Right cardiac atrium (tissue), 5 donors: Measurements from ENCODE around the gene FOXP1. TPM values are rescaled to one million over a fixed set of nuclear protein-coding genes. Genes with fewer than 3 reads are reported as not detected.

Source experiments
- ATAC-seq, 2 donors: fragments of 200-7000 bp; cut with Tn5 transposase; one replicate each; pipeline versions ENCODE4 v1.8.0 to v1.9.1; 2020; ENCODE audit warnings: moderate library complexity in 2 of 2, mild to moderate bottlenecking in 1 of 2
- DNase-seq, 3 donors: peaks; one replicate each; pipeline ENCODE4 v3.0.0-alpha.2; 2020
- H3K27ac ChIP-seq: one replicate; pipeline ENCODE4 v1.5.1; 2013; ENCODE audit warnings: mild to moderate bottlenecking, low read length, control low read depth, moderate library complexity
- H3K27me3 ChIP-seq: one replicate; pipeline ENCODE4 v1.6.1; 2013; ENCODE audit not compliant: control insufficient read depth, insufficient read depth
- H3K4me1 ChIP-seq: one replicate; pipeline ENCODE4 v1.6.1; 2013; ENCODE audit warnings: low read length; ENCODE audit not compliant: control insufficient read depth, insufficient read depth
- H3K4me3 ChIP-seq: one replicate; pipeline ENCODE4 v1.5.1; 2013; ENCODE audit warnings: low read length, control low read depth
- H3K9me3 ChIP-seq: one replicate; pipeline ENCODE4 v1.6.1; 2013; ENCODE audit warnings: low read length; ENCODE audit not compliant: control insufficient read depth
- WGBS: extraction: QIAGEN DNeasy Blood & Tissue Kit; methylation state at CpG from one replicate; pipeline ENCODE4 v1.1.7; 2013; 5-methylcytosine and 5-hydroxymethylcytosine counted together
- intact Hi-C, 4 donors: fragments of 100-400 bp; cut with DNase I; formaldehyde crosslinking; loops; one replicate each; pipeline versions ENCODE4 v1.11.0 to v1.14.0; 2022 to 2023
- polyA plus RNA-seq: library from polyadenylated mRNA; stranded (reverse); fragments of 200-250 nt; gene quantifications from one replicate; pipeline ENCODE4 v1.2.3, GENCODE V29; 2013
- total RNA-seq, 4 donors: library from RNA; stranded (reverse); fragmentation: NEBNext Ultra II Directional; extraction: Animal tissue kit (Norgen Biotek cat#: 25700); gene quantifications; one replicate each; pipeline ENCODE4 v1.2.1, GENCODE V29; 2021
- donor health status: healthy with polysubstance abuse.
- donor health status: DM: no; HTN: yes; CAD: no.
- donor health status: DM: no; HTN: no; CAD: no.
- donor health status: DM: no; HTN: yes; CAD: no; lungs with severe emphysema.
- donor health status: DM: yes; HTN: yes; CAD: no.

The FOXP1 gene
- total and polyA plus RNA-seq, 5 donors, result 13.6 to 63.4 (median 57.4) TPM

- ATAC-seq (no peak), DNase-seq (no peak)
- Histone ChIP-seq H3K27me3 (no peaks in the 10 kb centered on the region), H3K4me3 (no peak overlapping the region), H3K4me1 (no peaks in the 10 kb centered on the region), H3K27ac (no peak overlapping the region), H3K9me3 (no peaks in the 10 kb centered on the region)
- 93% methylated on average over 2 of the region's 2 CpGs for WGBS
- intact Hi-C loops, result no loop called here
Measured at GRCh38 chr3:71484047-71484446, 99.5 kb downstream of the FOXP1 start.

DNA sequence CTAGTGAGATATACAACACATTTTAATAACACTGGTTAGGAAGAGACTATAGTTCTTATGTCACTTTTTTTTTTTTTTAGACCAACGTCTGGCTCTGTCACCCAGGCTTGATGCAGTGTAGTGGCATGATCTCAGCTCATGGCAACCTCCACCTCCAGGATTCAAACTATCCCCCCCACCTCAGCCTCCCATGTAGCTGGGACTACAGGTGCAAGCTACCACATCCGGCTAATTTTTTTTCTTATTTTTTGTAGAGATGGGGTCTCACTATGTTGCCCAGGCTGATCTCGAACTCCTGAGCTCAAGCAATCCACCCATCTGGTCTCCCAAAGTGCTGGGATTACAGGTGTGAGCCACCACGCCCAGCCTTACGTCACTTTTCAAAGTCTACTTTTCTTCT lies 100.8 kb downstream of the FOXP1 start:
- H3K9me3 ChIP-seq, result no peaks in the 10 kb centered on the region
- ATAC-seq (no peak), DNase-seq (no peak)
- WGBS, result 96% methylated on average over 5 of the region's 5 CpGs
- no peak overlapping the region for H3K4me3 ChIP-seq
- no peaks in the 10 kb centered on the region for H3K4me1 ChIP-seq
- intact Hi-C loops, result no loop called here
- no peak overlapping the region for H3K27ac ChIP-seq
- no peaks in the 10 kb centered on the region for H3K27me3 ChIP-seq

DNA sequence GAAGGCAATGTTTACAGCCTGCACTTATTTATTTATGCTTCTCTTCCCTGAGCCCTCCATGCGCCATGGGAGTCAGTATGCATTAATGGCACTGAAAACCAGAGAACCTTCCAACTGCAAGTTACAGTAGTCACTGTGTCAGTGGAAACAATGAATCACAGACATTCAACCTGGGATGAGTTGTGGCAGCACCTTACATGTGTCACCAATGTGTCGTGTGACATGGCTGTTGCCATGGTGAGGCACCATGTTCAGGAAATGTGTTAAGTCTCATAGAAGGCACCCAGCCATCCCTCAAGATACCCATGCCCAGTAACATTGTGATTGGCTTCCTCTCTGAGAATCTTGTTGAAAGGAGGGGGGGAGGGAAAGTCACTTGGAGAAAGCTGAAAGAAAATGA lies 105.0 kb downstream of the FOXP1 start:
- Histone ChIP-seq H3K4me3 (no peak overlapping the region), H3K4me1 (no peaks in the 10 kb centered on the region), H3K27ac (no peak overlapping the region), H3K9me3 (no peaks in the 10 kb centered on the region), H3K27me3 (no peaks in the 10 kb centered on the region)
- WGBS, result 89% methylated on average over 2 of the region's 2 CpGs
- intact Hi-C loops, result no loop called here
- no peak for DNase-seq
- no peak for ATAC-seq

GRCh38 chr3:71476950-71477349 lies 106.6 kb downstream of the FOXP1 start:
- 100% methylated on average over 2 of the region's 2 CpGs for WGBS
- Histone ChIP-seq H3K9me3 (no peaks in the 10 kb centered on the region), H3K4me3 (no peak overlapping the region), H3K27me3 (no peaks in the 10 kb centered on the region), H3K27ac (no peak overlapping the region), H3K4me1 (no peaks in the 10 kb centered on the region)
- intact Hi-C loops, result no loop called here
- no peak for ATAC-seq
- DNase-seq, result no peak

DNA sequence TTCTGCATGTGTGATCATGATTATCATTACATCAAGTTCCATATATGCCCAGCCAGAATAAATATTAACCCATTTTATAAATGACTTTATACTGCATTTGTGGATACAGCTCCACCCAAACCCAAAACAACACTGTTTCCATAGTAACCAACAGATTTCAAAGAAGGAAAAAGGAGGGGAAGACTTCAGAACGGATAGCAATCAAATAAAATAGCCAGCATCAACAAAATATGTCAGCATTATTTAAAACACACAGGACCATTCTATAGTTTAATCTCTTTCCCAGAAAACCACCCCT lies 114.4 kb downstream of the FOXP1 start:
- ATAC-seq (peak; percentile 37 to 71), DNase-seq (no peak)
- H3K4me3 ChIP-seq, result no peak overlapping the region
- H3K27me3 ChIP-seq, result no peaks in the 10 kb centered on the region
- no peaks in the 10 kb centered on the region for H3K9me3 ChIP-seq
- WGBS, result 31% methylated on average over 1 of the region's 1 CpG
- no peak overlapping the region for H3K27ac ChIP-seq
- H3K4me1 ChIP-seq, result peaks cover 8% of the 10 kb centered on the region
- intact Hi-C loops, result no loop called here

- ATAC-seq, result peak; percentile 75 to 83
- intact Hi-C loops, result no loop called here
Measured at GRCh38 chr3:71468311-71469137, 115.0 kb downstream of the FOXP1 start.

GRCh38 chr3:71466483-71466882 lies 117.0 kb downstream of the FOXP1 start:
- Histone ChIP-seq H3K9me3 (no peaks in the 10 kb centered on the region), H3K4me3 (no peak overlapping the region), H3K27ac (no peak overlapping the region), H3K27me3 (no peaks in the 10 kb centered on the region), H3K4me1 (peaks cover 8% of the 10 kb centered on the region)
- peak in 2 of 3 donors; percentile 57 for DNase-seq
- peak; percentile 39 to 83 for ATAC-seq
- intact Hi-C loops, result no loop called here
- 62% methylated on average over 10 of the region's 10 CpGs for WGBS

More at GRCh38 chr3:71468311-71469137, 115.0 kb downstream of the FOXP1 start:
- no peaks in the 10 kb centered on the region for H3K27me3 ChIP-seq
- no peaks in the 10 kb centered on the region for H3K9me3 ChIP-seq
- WGBS, result 63% methylated on average over 12 of the region's 12 CpGs
- peaks cover 8% of the 10 kb centered on the region for H3K4me1 ChIP-seq
- DNase-seq, result peak in 2 of 3 donors; percentile 60 to 66
- H3K27ac ChIP-seq, result no peak overlapping the region
- H3K4me3 ChIP-seq, result no peak overlapping the region

DNA sequence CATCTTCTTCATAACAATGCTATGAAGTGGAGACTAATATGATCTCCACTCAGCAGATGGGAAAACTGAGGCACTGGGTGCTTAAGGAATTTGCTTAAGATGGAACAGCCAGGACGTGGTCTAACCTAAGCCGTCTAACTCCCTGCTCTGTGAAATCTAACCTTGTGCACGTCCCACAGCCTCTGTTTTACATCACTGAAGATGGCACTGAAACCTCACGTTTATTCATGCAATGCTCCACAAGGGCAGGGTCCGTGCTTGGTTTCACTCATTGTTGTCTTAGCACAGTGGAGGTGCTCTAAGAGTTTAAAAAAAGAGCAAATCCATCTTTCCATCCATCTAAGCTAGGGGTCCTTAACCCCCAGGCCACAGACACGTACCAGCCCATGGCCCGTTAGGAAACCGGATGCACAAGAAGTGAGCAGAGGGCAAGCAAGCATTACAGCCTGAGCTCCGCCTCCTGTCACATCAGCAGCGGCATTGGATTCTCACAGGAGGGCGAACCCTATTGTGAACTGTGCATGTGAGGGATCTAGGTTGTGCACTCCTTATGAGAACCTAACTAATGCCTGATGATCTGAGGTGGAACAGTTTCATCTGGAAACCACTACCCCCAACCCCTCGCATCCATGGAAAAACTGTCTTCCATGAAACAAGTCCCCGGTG lies 118.0 kb downstream of the FOXP1 start:
- intact Hi-C loops, result no loop called here
- 92% methylated on average over 13 of the region's 13 CpGs for WGBS

DNA sequence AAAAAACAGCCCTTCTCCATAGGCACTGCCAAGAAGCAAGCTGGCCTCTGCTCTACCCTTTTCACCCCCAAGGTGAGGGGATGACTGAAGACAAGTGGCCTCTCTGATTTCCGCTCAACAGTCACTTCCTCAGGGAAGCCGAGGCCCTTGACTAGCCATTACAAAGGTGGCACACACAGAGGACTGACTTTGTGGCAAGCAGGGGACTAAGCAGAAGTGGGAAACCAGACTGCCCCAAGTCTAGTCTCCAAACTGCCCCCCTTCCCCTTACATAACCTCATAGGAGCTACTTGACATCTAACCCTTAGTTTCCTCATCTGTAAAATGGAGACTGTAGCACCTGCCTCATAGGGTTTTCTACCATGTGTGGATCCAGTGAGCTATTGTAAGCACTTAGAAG lies 118.9 kb downstream of the FOXP1 start:
- Histone ChIP-seq H3K4me1 (peaks cover 8% of the 10 kb centered on the region), H3K9me3 (no peaks in the 10 kb centered on the region), H3K27me3 (no peaks in the 10 kb centered on the region), H3K27ac (no peak overlapping the region), H3K4me3 (no peak overlapping the region)
- DNase-seq, result no peak
- WGBS, result 93% methylated on average over 2 of the region's 2 CpGs
- ATAC-seq, result no peak
- intact Hi-C loops, result no loop called here

More for the DNA sequence above, 118.0 kb downstream of the FOXP1 start:
- no peak overlapping the region for H3K4me3 ChIP-seq
- no peak overlapping the region for H3K27ac ChIP-seq
- no peaks in the 10 kb centered on the region for H3K27me3 ChIP-seq
- ATAC-seq (no peak), DNase-seq (no peak)
- H3K4me1 ChIP-seq, result peaks cover 8% of the 10 kb centered on the region
- H3K9me3 ChIP-seq, result no peaks in the 10 kb centered on the region

- 91% methylated on average over 3 of the region's 3 CpGs for WGBS
- Histone ChIP-seq H3K27ac (no peak overlapping the region), H3K27me3 (no peaks in the 10 kb centered on the region), H3K4me3 (no peak overlapping the region), H3K9me3 (no peaks in the 10 kb centered on the region), H3K4me1 (peaks cover 5% of the 10 kb centered on the region)
- DNase-seq (no peak), ATAC-seq (no peak)
- intact Hi-C loops, result no loop called here
Measured at GRCh38 chr3:71463617-71464016, 119.9 kb downstream of the FOXP1 start.

GRCh38 chr3:71462586-71462985 lies 120.9 kb downstream of the FOXP1 start:
- Histone ChIP-seq H3K9me3 (no peaks in the 10 kb centered on the region), H3K27ac (no peak overlapping the region), H3K27me3 (no peaks in the 10 kb centered on the region), H3K4me3 (no peak overlapping the region), H3K4me1 (peaks cover 2% of the 10 kb centered on the region)
- 98% methylated on average over 7 of the region's 7 CpGs for WGBS
- intact Hi-C loops, result no loop called here
- no peak for ATAC-seq
- DNase-seq, result no peak
